GM12864 (cell line): ENCODE results near the gene SMURF1.

Source experiments
- DNase-seq: peaks from one replicate; pipeline ENCODE4 v3.0.0-alpha.2; 2011; ENCODE audit warnings: low read depth
- H3K4me3 ChIP-seq: 2 replicates; pipeline ENCODE4 v1.5.1; 2011; ENCODE audit warnings: mild to moderate bottlenecking, low read depth, low read length, control low read depth
- CTCF ChIP-seq: IDR thresholded peaks from 2 replicates; pipeline ENCODE4 v1.5.1; 2011; ENCODE audit warnings: low read depth, mild to moderate bottlenecking, moderate library complexity, low read length, control low read depth, inconsistent platforms; ENCODE audit errors: missing control alignments

SMURF1 gene

GRCh38 chr7:98996150-98996552 lies 147.8 kb downstream of the SMURF1 start:
- peak; percentile 39 for DNase-seq
- TF ChIP-seq CTCF = no peak

GRCh38 chr7:98995523-98996149 lies 148.3 kb downstream of the SMURF1 start:
- H3K4me3 ChIP-seq = no peak overlapping the region
- no peak for DNase-seq
- no peak for TF ChIP-seq CTCF

More at GRCh38 chr7:98996150-98996552, 147.8 kb downstream of the SMURF1 start:
- H3K4me3 ChIP-seq = no peak overlapping the region

- H3K4me3 ChIP-seq = no peak overlapping the region
- no peak for TF ChIP-seq CTCF
- DNase-seq = no peak
Observed at GRCh38 chr7:98995111-98995510, 148.8 kb downstream of the SMURF1 start.

- TF ChIP-seq CTCF = no peak
- no peak for DNase-seq
- no peak overlapping the region for H3K4me3 ChIP-seq
Observed at GRCh38 chr7:98994046-98994944, 149.6 kb downstream of the SMURF1 start.

- no peak overlapping the region for H3K4me3 ChIP-seq
- no peak for TF ChIP-seq CTCF
- no peak for DNase-seq
Observed at GRCh38 chr7:98993024-98993897, 150.6 kb downstream of the SMURF1 start.

- no peak for DNase-seq
Observed at GRCh38 chr7:98992076-98992475, 151.8 kb downstream of the SMURF1 start.

More at GRCh38 chr7:98992076-98992475, 151.8 kb downstream of the SMURF1 start:
- TF ChIP-seq CTCF = no peak
- no peak overlapping the region for H3K4me3 ChIP-seq
